Measurements from ENCODE around the gene CLDN14. TPM values are rescaled to one million over a fixed set of nuclear protein-coding genes. Genes with fewer than 3 reads are reported as not detected.

CLDN14 gene
- total RNA-seq, 1 donor from 2014 or later: not detected

GRCh38 chr21:36502365-36502764 is 22.4 kb upstream of the CLDN14 start:
- H3K36me3 ChIP-seq: no peaks in the 10 kb centered on the region
- H3K9me3 ChIP-seq (ENCODE audit: low read depth): no peaks in the 10 kb centered on the region
- no peak overlapping the region for H3K4me2 ChIP-seq
- H3K4me3 Mint-ChIP-seq: no peak overlapping the region
- no peaks in the 10 kb centered on the region for H3K36me3 Mint-ChIP-seq
- no peak overlapping the region for H3K27ac Mint-ChIP-seq
- H3K4me1 Mint-ChIP-seq: peaks cover 11% of the 10 kb centered on the region
- no peak overlapping the region for H3K4me3 ChIP-seq
- no peak overlapping the region for H2AFZ ChIP-seq (replicated peaks)
- TF ChIP-seq EZH2phosphoT487 (IDR thresholded peaks at IDR 0.05): no peak
- no peak for TF ChIP-seq CTCF (IDR thresholded peaks at IDR 0.05)
- no peak for TF ChIP-seq EZH2 (IDR thresholded peaks at IDR 0.05)
- H4K20me1 ChIP-seq (ENCODE audit: low read depth): no peaks in the 10 kb centered on the region
- no peaks in the 10 kb centered on the region for H3K9me3 Mint-ChIP-seq
- H3K27ac ChIP-seq: no peak overlapping the region
- no peak overlapping the region for H3K9ac ChIP-seq
- H3K79me2 ChIP-seq (ENCODE audit: low read depth): no peaks in the 10 kb centered on the region
- H3K27me3 Mint-ChIP-seq (ENCODE audit: insufficient read depth, low read depth): peaks cover 5% of the 10 kb centered on the region
- no peak for DNase-seq (ENCODE audit: low spot score)
- H3F3A ChIP-seq (ENCODE audit: low read depth): no peaks in the 10 kb centered on the region
- H3K4me1 ChIP-seq: no peaks in the 10 kb centered on the region
- no peaks in the 10 kb centered on the region for H3K27me3 ChIP-seq

GRCh38 chr21:36501589-36501892 is 21.6 kb upstream of the CLDN14 start:
- H3K27me3 ChIP-seq: no peaks in the 10 kb centered on the region
- no peak overlapping the region for H3K4me3 ChIP-seq

GRCh38 chr21:36499578-36500471 is 19.9 kb upstream of the CLDN14 start:
- Histone ChIP-seq H3K27me3 (no peaks in the 10 kb centered on the region), H3K4me2 (no peak overlapping the region)
- H3K36me3 Mint-ChIP-seq: no peaks in the 10 kb centered on the region

More at GRCh38 chr21:36501589-36501892, 21.6 kb upstream of the CLDN14 start:
- H3K9me3 Mint-ChIP-seq: no peaks in the 10 kb centered on the region
- H3K4me3 Mint-ChIP-seq: no peak overlapping the region
- Histone ChIP-seq H2AFZ (replicated peaks) (no peak overlapping the region), H3F3A (ENCODE audit: low read depth) (no peaks in the 10 kb centered on the region), H3K36me3 (no peaks in the 10 kb centered on the region), H3K9ac (no peak overlapping the region), H3K4me1 (no peaks in the 10 kb centered on the region), H4K20me1 (ENCODE audit: low read depth) (no peaks in the 10 kb centered on the region), H3K27ac (no peak overlapping the region), H3K4me2 (no peak overlapping the region), H3K79me2 (ENCODE audit: low read depth) (no peaks in the 10 kb centered on the region), H3K9me3 (ENCODE audit: low read depth) (no peaks in the 10 kb centered on the region)
- H3K36me3 Mint-ChIP-seq: no peaks in the 10 kb centered on the region
- DNase-seq (ENCODE audit: low spot score): no peak
- peaks cover 11% of the 10 kb centered on the region for H3K4me1 Mint-ChIP-seq
- H3K27me3 Mint-ChIP-seq (ENCODE audit: insufficient read depth, low read depth): peaks cover 5% of the 10 kb centered on the region
- no peak overlapping the region for H3K27ac Mint-ChIP-seq
- TF ChIP-seq EZH2 (IDR thresholded peaks at IDR 0.05): no peak
- no peak for TF ChIP-seq EZH2phosphoT487 (IDR thresholded peaks at IDR 0.05)
- no peak for TF ChIP-seq CTCF (IDR thresholded peaks at IDR 0.05)

More at GRCh38 chr21:36499578-36500471, 19.9 kb upstream of the CLDN14 start:
- no peak overlapping the region for H2AFZ ChIP-seq (replicated peaks)
- peaks cover 3% of the 10 kb centered on the region for H3K9me3 Mint-ChIP-seq
- no peaks in the 10 kb centered on the region for H3K79me2 ChIP-seq (ENCODE audit: low read depth)
- H3K4me3 ChIP-seq: no peak overlapping the region
- peaks cover 11% of the 10 kb centered on the region for H3K4me1 Mint-ChIP-seq
- TF ChIP-seq EZH2 (IDR thresholded peaks at IDR 0.05) (no peak), CTCF (IDR thresholded peaks at IDR 0.05) (no peak), EZH2phosphoT487 (IDR thresholded peaks at IDR 0.05) (no peak)
- H3K9me3 ChIP-seq (ENCODE audit: low read depth): no peaks in the 10 kb centered on the region
- H3K27ac Mint-ChIP-seq: peak overlapping the region; percentile 29
- no peaks in the 10 kb centered on the region for H4K20me1 ChIP-seq (ENCODE audit: low read depth)
- H3K27ac ChIP-seq: no peak overlapping the region
- no peak overlapping the region for H3K4me3 Mint-ChIP-seq
- no peak overlapping the region for H3K9ac ChIP-seq
- H3F3A ChIP-seq (ENCODE audit: low read depth): no peaks in the 10 kb centered on the region
- peaks cover 5% of the 10 kb centered on the region for H3K27me3 Mint-ChIP-seq (ENCODE audit: insufficient read depth, low read depth)
- H3K36me3 ChIP-seq: no peaks in the 10 kb centered on the region
- DNase-seq (ENCODE audit: low spot score): no peak
- no peaks in the 10 kb centered on the region for H3K4me1 ChIP-seq

Measured in neural progenitor cell (in vitro differentiated cells).